H1 (cell line): ENCODE results near the gene ZBTB20. TPM values are rescaled to one million over a fixed set of nuclear protein-coding genes. Genes with fewer than 3 reads are reported as not detected.

Experiments used
- CTCF ChIA-PET: fragments of 300-600 bp; sonication (Branson Sonifier 250); formaldehyde crosslinking; loops from one replicate; lab custom pipeline; 2021; ENCODE audit not compliant: partially characterized antibody; lab: Charles Lee
- POLR2A ChIA-PET: fragments of 300-600 bp; sonication (Branson Sonifier 250); formaldehyde crosslinking; loops from one replicate; lab custom pipeline; 2021; ENCODE audit warnings: inconsistent platforms; ENCODE audit not compliant: partially characterized antibody; lab: Charles Lee
- DNase-seq, 2 experiments: peaks; one replicate each; pipeline versions ENCODE4 v3.0.0 to v3.0.0-alpha.2; 2010 to 2022; ENCODE audit warnings: low spot score in 2 of 2, low read depth in 1 of 2, mixed read lengths in 1 of 2
- FAIRE-seq: peaks from 2 replicates; lab custom pipeline; 2011; peaks lifted over from hg19 to GRCh38; lab: Jason Lieb, UNC
- H2AFZ ChIP-seq: 2 replicates; pipeline ENCODE4 v1.8.1; 2012; ENCODE audit warnings: low read length, inconsistent platforms
- H2AK5ac ChIP-seq: 2 replicates; pipeline ENCODE4 v1.6.1; 2013; ENCODE audit warnings: low read depth, low read length
- H2BK120ac ChIP-seq: replicated peaks from 2 replicates; pipeline ENCODE3; 2013; ENCODE audit warnings: low read depth, low read length, inconsistent platforms
- H2BK12ac ChIP-seq: 2 replicates; pipeline ENCODE4 v1.6.1; 2013; ENCODE audit warnings: low read depth, low read length
- H2BK15ac ChIP-seq: 2 replicates; pipeline ENCODE4 v1.6.1; 2013; ENCODE audit warnings: low read length
- H2BK20ac ChIP-seq: 2 replicates; pipeline ENCODE4 v1.6.1; 2013; ENCODE audit warnings: low read length
- H2BK5ac ChIP-seq: 2 replicates; pipeline ENCODE4 v1.6.1; 2013; ENCODE audit warnings: low read depth, low read length
- H3K14ac ChIP-seq: 2 replicates; pipeline ENCODE4 v1.6.1; 2013; ENCODE audit warnings: inconsistent platforms; ENCODE audit not compliant: insufficient read length
- H3K18ac ChIP-seq: 2 replicates; pipeline ENCODE4 v1.6.1; 2013; ENCODE audit warnings: low read length; ENCODE audit errors: extremely low read depth
- H3K23ac ChIP-seq: 2 replicates; pipeline ENCODE4 v1.6.1; 2013; ENCODE audit warnings: inconsistent platforms; ENCODE audit not compliant: insufficient read length
- H3K23me2 ChIP-seq: 2 replicates; pipeline ENCODE4 v1.6.1; 2013; ENCODE audit warnings: low read depth, low read length
- H3K27ac ChIP-seq: 2 replicates; pipeline ENCODE4 v1.6.1; 2011; ENCODE audit warnings: low read depth, low read length, inconsistent platforms
- H3K27me3 ChIP-seq, 4 experiments: replicated peaks in 1 of 4; 1 replicate in 1 of 4; 2 replicates in 3 of 4; pipeline versions ENCODE4 v1.6.1 to v1.8.1; 2011 to 2013; ENCODE audit warnings: low read length in 3 of 4, mild to moderate bottlenecking in 3 of 4, inconsistent platforms in 2 of 4, mixed read lengths in 2 of 4, moderate library complexity in 1 of 4; ENCODE audit not compliant: control insufficient read depth in 3 of 4, insufficient read depth in 3 of 4; ENCODE audit errors: extremely low read depth in 1 of 4
- H3K36me3 ChIP-seq, 4 experiments: 2 replicates each; pipeline versions ENCODE4 v1.6.1 to v1.8.1; 2011 to 2013; ENCODE audit warnings: mild to moderate bottlenecking in 4 of 4, low read length in 3 of 4, moderate library complexity in 2 of 4, control low read depth in 1 of 4, inconsistent platforms in 1 of 4; ENCODE audit not compliant: insufficient read depth in 4 of 4, control insufficient read depth in 2 of 4
- H3K4ac ChIP-seq: replicated peaks from 2 replicates; pipeline ENCODE3; 2013; ENCODE audit warnings: low read length, low read depth, mixed read lengths, inconsistent platforms; ENCODE audit not compliant: insufficient read length
- H3K4me1 ChIP-seq, 4 experiments: replicated peaks in 1 of 4; 1 replicate in 1 of 4; 2 replicates in 3 of 4; pipeline versions ENCODE4 v1.6.1 to v1.8.1; 2011 to 2013; ENCODE audit warnings: low read length in 3 of 4, inconsistent platforms in 2 of 4, mixed read lengths in 1 of 4; ENCODE audit not compliant: insufficient read depth in 4 of 4, control insufficient read depth in 3 of 4
- H3K4me2 ChIP-seq, 2 experiments: 2 replicates each; pipeline versions ENCODE4 v1.6.1 to v1.8.1; 2011 to 2013; ENCODE audit warnings: low read depth in 2 of 2, low read length in 2 of 2, control low read depth in 1 of 2, inconsistent platforms in 1 of 2, mild to moderate bottlenecking in 1 of 2; ENCODE audit not compliant: insufficient read depth in 1 of 2
- H3K4me3 ChIP-seq, 4 experiments: fragments of 200-600, 300-600 bp in 1 of 4; sonication (generic), shearing (Covaris generic), sonication (Bioruptor Twin) in 1 of 4; 2 replicates each; pipeline versions ENCODE4 v1.5.1 to v1.8.1; 2011 to 2016; ENCODE audit warnings: low read length in 4 of 4, low read depth in 3 of 4, control low read depth in 2 of 4, inconsistent platforms in 2 of 4, mild to moderate bottlenecking in 2 of 4, mixed read lengths in 1 of 4, moderate library complexity in 1 of 4; ENCODE audit not compliant: insufficient read depth in 2 of 4; ENCODE audit errors: extremely low read depth in 1 of 4
- H3K56ac ChIP-seq: replicated peaks from 2 replicates; pipeline ENCODE3; 2013; ENCODE audit warnings: low read depth, mild to moderate bottlenecking, mixed read lengths, low read length, inconsistent platforms; ENCODE audit not compliant: insufficient read length
- H3K79me1 ChIP-seq: 2 replicates; pipeline ENCODE4 v1.6.1; 2013; ENCODE audit warnings: low read depth, low read length, control low read depth
- H3K79me2 ChIP-seq, 2 experiments: 2 replicates each; pipeline versions ENCODE4 v1.6.1 to v1.8.1; 2012 to 2013; ENCODE audit warnings: low read length in 2 of 2, mild to moderate bottlenecking in 2 of 2, inconsistent platforms in 1 of 2; ENCODE audit not compliant: insufficient read depth in 2 of 2, control insufficient read depth in 1 of 2
- H3K9ac ChIP-seq, 4 experiments: replicated peaks in 1 of 4; 1 replicate in 1 of 4; 2 replicates in 3 of 4; pipeline versions ENCODE4 v1.6.1 to v1.8.1; 2011 to 2013; ENCODE audit warnings: low read depth in 3 of 4, low read length in 3 of 4, control low read depth in 2 of 4, mild to moderate bottlenecking in 2 of 4, moderate library complexity in 2 of 4, inconsistent platforms in 1 of 4; ENCODE audit errors: extremely low read depth in 1 of 4
- H3K9me3 ChIP-seq, 2 experiments: 2 replicates each; pipeline versions ENCODE4 v1.6.1 to v1.8.1; 2012 to 2013; ENCODE audit warnings: mild to moderate bottlenecking in 2 of 2, moderate library complexity in 2 of 2, control low read depth in 1 of 2, inconsistent platforms in 1 of 2, low read depth in 1 of 2, low read length in 1 of 2, mixed read lengths in 1 of 2; ENCODE audit not compliant: insufficient read depth in 2 of 2
- H4K20me1 ChIP-seq, 2 experiments: replicated peaks in 1 of 2; 2 replicates each; pipeline versions ENCODE3 to v1.8.1; 2011 to 2013; ENCODE audit warnings: inconsistent platforms in 2 of 2, low read length in 2 of 2, mild to moderate bottlenecking in 1 of 2; ENCODE audit not compliant: insufficient read depth in 2 of 2, control insufficient read depth in 1 of 2
- H4K5ac ChIP-seq: 2 replicates; pipeline ENCODE4 v1.6.1; 2013; ENCODE audit warnings: low read length, low read depth, mixed read lengths, inconsistent platforms; ENCODE audit not compliant: insufficient read length
- H4K8ac ChIP-seq: 2 replicates; pipeline ENCODE4 v1.8.0; 2013; ENCODE audit warnings: mild to moderate bottlenecking, moderate library complexity, low read length, inconsistent platforms; ENCODE audit not compliant: insufficient read depth; ENCODE audit errors: extremely low read depth
- H4K91ac ChIP-seq: replicated peaks from 2 replicates; pipeline ENCODE3; 2013; ENCODE audit warnings: low read length, mixed read lengths, inconsistent platforms; ENCODE audit not compliant: insufficient read length
- BACH1 ChIP-seq: IDR thresholded peaks from 2 replicates; pipeline ENCODE4 v1.6.1; 2012; ENCODE audit warnings: low read length, improper control_type of control experiment
- CBX8 ChIP-seq: fragments of 300-800, 300-1000 bp; sonication (generic); IDR thresholded peaks from 2 replicates; pipeline ENCODE4 v1.7.1; 2016; ENCODE audit warnings: low read depth, low read length, borderline replicate concordance
- CREB1 ChIP-seq: IDR thresholded peaks from 2 replicates; pipeline ENCODE4 v1.6.1; 2012; ENCODE audit warnings: inconsistent platforms
- KDM4A ChIP-seq: IDR thresholded peaks from one replicate; pipeline ENCODE4 v1.7.1; 2012; ENCODE audit warnings: low read depth, mild to moderate bottlenecking, moderate library complexity, low read length, inconsistent platforms; ENCODE audit not compliant: severe bottlenecking
- SP4 ChIP-seq: IDR thresholded peaks from 2 replicates; pipeline ENCODE4 v1.6.1; 2012; ENCODE audit warnings: low read length, inconsistent platforms
- WGBS, 2 experiments: shearing (Covaris generic) in 1 of 2; methylation state at CpG; one replicate each; pipeline versions ENCODE4 v1.1.6 to v1.1.7; 2013 to 2015; ENCODE audit warnings: low lambda C conversion rate in 2 of 2, mixed read lengths in 2 of 2, inconsistent platforms in 1 of 2, low coverage in 1 of 2, missing lambda C conversion rate in 1 of 2; ENCODE audit not compliant: insufficient replicate concordance in 2 of 2, insufficient coverage in 1 of 2, insufficient read length in 1 of 2; ENCODE audit errors: extremely low coverage in 1 of 2, missing lambda C conversion rate in 1 of 2; 5-methylcytosine and 5-hydroxymethylcytosine counted together
- polyA plus RNA-seq, 7 experiments: library from polyadenylated mRNA; depleted of rRNA in 3 of 7; stranded (reverse) in 5 of 7; unstranded in 2 of 7; fragments of >200 nt in 5 of 7; fragments of 200-250 nt in 2 of 7; gene quantifications; 1 replicate in 5 of 7; 2 replicates in 1 of 7; 4 replicates in 1 of 7; pipeline versions ENCODE4 v1.2.1 to v1.2.3, GENCODE V29; 2011 to 2013; ENCODE audit warnings: missing spikeins in 2 of 7, mixed read lengths in 2 of 7
- total RNA-seq: library from RNA; stranded (reverse); fragmentation: NEBNext Ultra II Directional; extraction: Animal tissue kit (Norgen Biotek cat#: 25700); gene quantifications from 2 replicates; pipeline ENCODE4 v1.2.1, GENCODE V29; 2021

The ZBTB20 gene
- total and polyA plus RNA-seq, 2 of the 8 experiments (the other 6 are each of a cell fraction or from before 2014, with no cell fraction given): 0.35 to 1.3 TPM

- 96% methylated on average over 2 of the region's 2 CpGs; no CpG with 5 or more reads in 1 of the 2 experiments for WGBS, 2 experiments
- peaks cover 0 to 12% (median 8%) of the 10 kb centered on the region in 4 experiments; a peak in 4 of 7 replicates for H3K4me1 ChIP-seq
- CTCF ChIA-PET: no interaction called here
- DNase-seq (no peak), FAIRE-seq (no peak)
- no peak overlapping the region for H2BK120ac ChIP-seq
- POLR2A ChIA-PET: no interaction called here
- TF ChIP-seq SP4 (no peak), KDM4A (no peak), CREB1 (no peak), CBX8 (no peak), BACH1 (no peak)
- H3K79me1 ChIP-seq: no peaks in the 10 kb centered on the region
- no peak overlapping the region for H2AK5ac ChIP-seq
- H3K4ac ChIP-seq: no peak overlapping the region
- no peak overlapping the region for H4K91ac ChIP-seq
- no peak overlapping the region for H2AFZ ChIP-seq
- no peaks in the 10 kb centered on the region for H3K79me2 ChIP-seq
- no peak overlapping the region for H4K8ac ChIP-seq
- no peaks in the 10 kb centered on the region for H3K36me3 ChIP-seq
- H3K27me3 ChIP-seq: no peaks in the 10 kb centered on the region
- no peak overlapping the region for H3K4me2 ChIP-seq
- H3K23ac ChIP-seq: no peak overlapping the region
- no peaks in the 10 kb centered on the region for H3K23me2 ChIP-seq
- no peak overlapping the region for H3K4me3 ChIP-seq
- H3K14ac ChIP-seq: no peak overlapping the region
- no peak overlapping the region for H2BK12ac ChIP-seq
- H2BK15ac ChIP-seq: no peak overlapping the region
- H3K27ac ChIP-seq: no peak overlapping the region
- H3K18ac ChIP-seq: no peak overlapping the region
- no peak overlapping the region for H3K9ac ChIP-seq
- no peak overlapping the region for H2BK20ac ChIP-seq
- H3K9me3 ChIP-seq: no peaks in the 10 kb centered on the region
- no peak overlapping the region for H2BK5ac ChIP-seq
- H4K20me1 ChIP-seq: no peaks in the 10 kb centered on the region
- no peak overlapping the region for H4K5ac ChIP-seq
- H3K56ac ChIP-seq: no peak overlapping the region
Observed at GRCh38 chr3:114562557-114562956, 584.5 kb downstream of the ZBTB20 start.
